Peyer's patch (tissue), 4 donors: ENCODE measurements around the gene POC1A.

Experiments
- POLR2A ChIP-seq, 2 donors: fragments of 450-650 bp; IDR thresholded peaks; one replicate each; pipeline ENCODE4 v1.5.1; 2017; ENCODE audit warnings: antibody characterized with exemption in 2 of 2, mild to moderate bottlenecking in 2 of 2, moderate library complexity in 2 of 2
- TF ChIP-seq, protein P1 (sequence below), 6 experiments: fragments of 450-650 bp in 4 of 6; fragments of 200-600 bp in 2 of 6; sonication (generic) in 1 of 6; IDR thresholded peaks; one replicate each; pipeline ENCODE4 v1.5.1; 2017 to 2019; ENCODE audit warnings: antibody characterized with exemption in 6 of 6, mild to moderate bottlenecking in 3 of 6, moderate library complexity in 1 of 6

- TF ChIP-seq, protein P1, sequence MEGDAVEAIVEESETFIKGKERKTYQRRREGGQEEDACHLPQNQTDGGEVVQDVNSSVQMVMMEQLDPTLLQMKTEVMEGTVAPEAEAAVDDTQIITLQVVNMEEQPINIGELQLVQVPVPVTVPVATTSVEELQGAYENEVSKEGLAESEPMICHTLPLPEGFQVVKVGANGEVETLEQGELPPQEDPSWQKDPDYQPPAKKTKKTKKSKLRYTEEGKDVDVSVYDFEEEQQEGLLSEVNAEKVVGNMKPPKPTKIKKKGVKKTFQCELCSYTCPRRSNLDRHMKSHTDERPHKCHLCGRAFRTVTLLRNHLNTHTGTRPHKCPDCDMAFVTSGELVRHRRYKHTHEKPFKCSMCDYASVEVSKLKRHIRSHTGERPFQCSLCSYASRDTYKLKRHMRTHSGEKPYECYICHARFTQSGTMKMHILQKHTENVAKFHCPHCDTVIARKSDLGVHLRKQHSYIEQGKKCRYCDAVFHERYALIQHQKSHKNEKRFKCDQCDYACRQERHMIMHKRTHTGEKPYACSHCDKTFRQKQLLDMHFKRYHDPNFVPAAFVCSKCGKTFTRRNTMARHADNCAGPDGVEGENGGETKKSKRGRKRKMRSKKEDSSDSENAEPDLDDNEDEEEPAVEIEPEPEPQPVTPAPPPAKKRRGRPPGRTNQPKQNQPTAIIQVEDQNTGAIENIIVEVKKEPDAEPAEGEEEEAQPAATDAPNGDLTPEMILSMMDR (IDR thresholded peaks at IDR 0.05): no peak
- TF ChIP-seq POLR2A (IDR thresholded peaks at IDR 0.05): no peak
Observed at GRCh38 chr3:52031896-52032295, 122.3 kb downstream of the POC1A start.
